Measurements from ENCODE around the gene ZNF862. TPM values are rescaled to one million over a fixed set of nuclear protein-coding genes. Genes with fewer than 3 reads are reported as not detected.

ZNF862 gene
- total RNA-seq, 2 experiments from 2014 or later: 44.1 to 45.6 TPM

- DNase-seq (no peak), ATAC-seq (ENCODE audit: low read depth) (no peak)
- Mint-ChIP-seq H3K27me3 (no peaks in the 10 kb centered on the region), H3K9me3 (no peaks in the 10 kb centered on the region), H3K4me3 (no peak overlapping the region), H3K36me3 (no peaks in the 10 kb centered on the region), H3K27ac (no peak overlapping the region), H3K4me1 (no peaks in the 10 kb centered on the region)
- POLR2A ChIA-PET: no interaction called here
These were observed 37.1 kb upstream of the ZNF862 start for GRCh38 chr7:149801002-149801566.

GRCh38 chr7:149801816-149802215, 36.4 kb upstream of the ZNF862 start:
- Mint-ChIP-seq H3K36me3 (no peaks in the 10 kb centered on the region), H3K4me1 (no peaks in the 10 kb centered on the region), H3K9me3 (no peaks in the 10 kb centered on the region), H3K4me3 (no peak overlapping the region), H3K27me3 (no peaks in the 10 kb centered on the region), H3K27ac (no peak overlapping the region)
- ATAC-seq (ENCODE audit: low read depth) (no peak), DNase-seq (no peak)
- POLR2A ChIA-PET: no interaction called here

DNA sequence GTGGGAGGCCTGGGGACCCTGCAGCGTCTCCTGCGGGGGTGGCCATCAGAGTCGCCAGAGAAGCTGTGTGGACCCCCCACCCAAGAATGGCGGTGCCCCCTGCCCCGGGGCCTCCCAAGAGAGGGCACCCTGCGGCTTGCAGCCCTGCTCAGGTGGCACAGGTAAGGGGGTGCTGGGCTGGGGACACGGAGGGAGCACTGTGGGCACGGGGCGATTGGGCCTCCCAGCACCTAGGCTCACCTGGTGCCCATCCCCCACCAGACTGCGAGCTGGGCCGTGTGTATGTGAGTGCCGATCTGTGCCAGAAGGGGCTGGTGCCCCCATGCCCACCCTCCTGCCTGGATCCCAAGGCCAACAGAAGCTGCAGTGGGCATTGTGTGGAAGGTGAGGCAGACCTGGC, 35.2 kb upstream of the ZNF862 start:
- H3K4me3 Mint-ChIP-seq: no peak overlapping the region
- H3K9me3 Mint-ChIP-seq: no peaks in the 10 kb centered on the region
- no peak for DNase-seq
- no peak overlapping the region for H3K27ac Mint-ChIP-seq
- POLR2A ChIA-PET: no interaction called here
- ATAC-seq (ENCODE audit: low read depth): no peak
- peaks cover 1% of the 10 kb centered on the region for H3K27me3 Mint-ChIP-seq
- H3K36me3 Mint-ChIP-seq: no peaks in the 10 kb centered on the region
- no peaks in the 10 kb centered on the region for H3K4me1 Mint-ChIP-seq

- DNase-seq: no peak
These were observed 34.6 kb upstream of the ZNF862 start for GRCh38 chr7:149803551-149804074.

GRCh38 chr7:149804106-149804505, 34.1 kb upstream of the ZNF862 start:
- POLR2A ChIA-PET: no interaction called here
- ATAC-seq (ENCODE audit: low read depth) (no peak), DNase-seq (no peak)
- no peak overlapping the region for H3K4me3 Mint-ChIP-seq
- H3K9me3 Mint-ChIP-seq: no peaks in the 10 kb centered on the region
- H3K27me3 Mint-ChIP-seq: peaks cover 1% of the 10 kb centered on the region
- H3K36me3 Mint-ChIP-seq: no peaks in the 10 kb centered on the region
- no peak overlapping the region for H3K27ac Mint-ChIP-seq
- no peaks in the 10 kb centered on the region for H3K4me1 Mint-ChIP-seq

More at GRCh38 chr7:149803551-149804074, 34.6 kb upstream of the ZNF862 start:
- no peak overlapping the region for H3K4me3 Mint-ChIP-seq
- no peaks in the 10 kb centered on the region for H3K4me1 Mint-ChIP-seq
- ATAC-seq (ENCODE audit: low read depth): no peak
- H3K9me3 Mint-ChIP-seq: no peaks in the 10 kb centered on the region
- no peaks in the 10 kb centered on the region for H3K36me3 Mint-ChIP-seq
- POLR2A ChIA-PET: no interaction called here
- no peak overlapping the region for H3K27ac Mint-ChIP-seq
- peaks cover 1% of the 10 kb centered on the region for H3K27me3 Mint-ChIP-seq

GRCh38 chr7:149806726-149807125, 31.4 kb upstream of the ZNF862 start:
- Mint-ChIP-seq H3K9me3 (no peaks in the 10 kb centered on the region), H3K27me3 (peaks cover 1% of the 10 kb centered on the region), H3K27ac (no peak overlapping the region), H3K36me3 (no peaks in the 10 kb centered on the region), H3K4me3 (no peak overlapping the region), H3K4me1 (no peaks in the 10 kb centered on the region)
- ATAC-seq (ENCODE audit: low read depth) (no peak), DNase-seq (no peak)
- POLR2A ChIA-PET: interaction anchor here (0.8 kb wide), 1 partner anchor 63 kb away, joined by 3 read pairs; no protein-coding TSS in a partner anchor

DNA sequence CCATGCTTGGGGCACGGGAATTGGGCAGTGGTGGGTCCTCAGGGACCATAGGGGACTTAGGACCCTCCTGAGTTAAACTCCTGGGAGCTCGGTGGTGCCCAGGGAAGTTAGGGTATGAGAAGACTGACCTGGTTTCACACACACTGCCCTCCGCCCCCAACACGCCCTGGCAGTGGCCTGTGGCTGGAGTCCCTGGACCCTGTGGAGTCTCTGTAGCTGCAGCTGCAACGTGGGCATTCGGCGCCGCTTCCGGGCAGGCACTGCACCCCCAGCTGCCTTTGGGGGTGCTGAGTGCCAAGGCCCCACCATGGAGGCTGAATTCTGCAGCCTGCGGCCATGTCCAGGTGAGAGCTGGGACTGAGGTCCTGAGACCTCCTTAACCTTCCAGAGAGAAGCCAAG, 29.9 kb upstream of the ZNF862 start:
- ATAC-seq (ENCODE audit: low read depth): no peak
- H3K4me3 Mint-ChIP-seq: no peak overlapping the region
- POLR2A ChIA-PET: no interaction called here
- no peak overlapping the region for H3K27ac Mint-ChIP-seq
- H3K36me3 Mint-ChIP-seq: no peaks in the 10 kb centered on the region
- no peak for DNase-seq
- peaks cover 1% of the 10 kb centered on the region for H3K27me3 Mint-ChIP-seq
- H3K9me3 Mint-ChIP-seq: no peaks in the 10 kb centered on the region
- no peaks in the 10 kb centered on the region for H3K4me1 Mint-ChIP-seq

- ATAC-seq (ENCODE audit: low read depth) (no peak), DNase-seq (no peak)
- Mint-ChIP-seq H3K4me1 (no peaks in the 10 kb centered on the region), H3K27me3 (peaks cover 1% of the 10 kb centered on the region), H3K9me3 (no peaks in the 10 kb centered on the region), H3K27ac (no peak overlapping the region), H3K4me3 (no peak overlapping the region), H3K36me3 (no peaks in the 10 kb centered on the region)
- POLR2A ChIA-PET: no interaction called here
These were observed 29.0 kb upstream of the ZNF862 start for GRCh38 chr7:149809215-149809614.

DNA sequence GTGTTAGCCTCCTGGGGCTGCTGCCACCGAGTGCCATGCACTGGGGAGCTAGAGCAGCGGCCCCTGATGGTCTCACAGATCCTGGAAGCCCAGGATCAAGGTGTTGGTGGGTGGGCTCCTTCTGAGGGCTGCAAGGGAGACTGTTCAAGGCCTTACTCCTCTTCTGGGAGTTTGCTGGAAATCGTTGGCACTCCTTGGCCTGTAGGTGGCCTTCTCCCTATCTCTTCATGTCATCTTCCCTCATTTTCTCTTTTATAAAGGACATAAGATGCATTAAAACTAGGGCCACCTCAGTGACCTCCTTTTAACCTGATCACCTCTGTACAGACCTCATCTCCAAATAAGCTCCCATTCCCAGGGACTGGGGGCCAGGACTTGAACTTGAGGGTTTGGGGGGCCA, 27.0 kb upstream of the ZNF862 start:
- no peak for DNase-seq
- no peaks in the 10 kb centered on the region for H3K4me1 Mint-ChIP-seq
- H3K27me3 Mint-ChIP-seq: peaks cover 1% of the 10 kb centered on the region
- POLR2A ChIA-PET: no interaction called here
- no peak overlapping the region for H3K27ac Mint-ChIP-seq
- no peaks in the 10 kb centered on the region for H3K9me3 Mint-ChIP-seq
- no peaks in the 10 kb centered on the region for H3K36me3 Mint-ChIP-seq
- no peak overlapping the region for H3K4me3 Mint-ChIP-seq
- ATAC-seq (ENCODE audit: low read depth): no peak

DNA sequence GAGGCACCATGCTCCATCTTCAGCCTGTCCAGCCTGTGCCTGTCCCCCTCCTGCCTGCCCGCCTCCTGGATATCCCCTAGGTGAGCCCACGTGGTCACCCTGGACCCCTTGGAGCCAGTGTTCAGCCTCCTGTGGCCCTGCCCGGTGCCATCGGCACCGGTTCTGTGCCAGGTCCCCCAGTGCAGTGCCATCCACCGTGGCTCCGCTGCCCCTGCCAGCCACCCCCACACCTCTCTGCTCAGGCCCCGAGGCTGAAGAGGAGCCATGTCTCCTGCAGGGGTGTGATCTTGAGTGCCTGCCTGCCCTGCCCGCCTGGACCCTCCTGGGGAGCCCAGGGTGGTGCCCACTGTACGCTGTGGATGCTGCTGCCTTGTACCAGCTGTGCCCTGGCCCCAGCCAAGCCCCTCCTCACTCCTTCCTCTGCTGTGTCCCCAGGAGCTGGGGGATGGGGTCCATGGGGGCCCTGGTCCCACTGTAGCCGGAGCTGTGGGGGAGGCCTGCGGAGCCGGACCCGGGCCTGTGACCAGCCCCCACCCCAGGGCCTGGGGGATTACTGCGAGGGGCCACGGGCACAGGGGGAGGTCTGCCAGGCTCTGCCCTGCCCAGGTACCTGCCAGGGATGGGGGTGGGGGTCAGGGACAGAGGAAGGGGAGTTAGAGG, 26.2 kb upstream of the ZNF862 start:
- no peak overlapping the region for H3K4me3 Mint-ChIP-seq
- DNase-seq: no peak
- POLR2A ChIA-PET: no interaction called here

GRCh38 chr7:149813254-149814035, 24.7 kb upstream of the ZNF862 start:
- Mint-ChIP-seq H3K9me3 (no peaks in the 10 kb centered on the region), H3K4me3 (no peak overlapping the region), H3K4me1 (no peaks in the 10 kb centered on the region), H3K27ac (no peak overlapping the region), H3K36me3 (no peaks in the 10 kb centered on the region), H3K27me3 (no peaks in the 10 kb centered on the region)
- no peak for DNase-seq
- POLR2A ChIA-PET: no interaction called here
- no peak for ATAC-seq (ENCODE audit: low read depth)

More for the DNA sequence above, 26.2 kb upstream of the ZNF862 start:
- Mint-ChIP-seq H3K36me3 (no peaks in the 10 kb centered on the region), H3K27me3 (peaks cover 1% of the 10 kb centered on the region), H3K4me1 (no peaks in the 10 kb centered on the region), H3K27ac (no peak overlapping the region), H3K9me3 (no peaks in the 10 kb centered on the region)
- ATAC-seq (ENCODE audit: low read depth): no peak

DNA sequence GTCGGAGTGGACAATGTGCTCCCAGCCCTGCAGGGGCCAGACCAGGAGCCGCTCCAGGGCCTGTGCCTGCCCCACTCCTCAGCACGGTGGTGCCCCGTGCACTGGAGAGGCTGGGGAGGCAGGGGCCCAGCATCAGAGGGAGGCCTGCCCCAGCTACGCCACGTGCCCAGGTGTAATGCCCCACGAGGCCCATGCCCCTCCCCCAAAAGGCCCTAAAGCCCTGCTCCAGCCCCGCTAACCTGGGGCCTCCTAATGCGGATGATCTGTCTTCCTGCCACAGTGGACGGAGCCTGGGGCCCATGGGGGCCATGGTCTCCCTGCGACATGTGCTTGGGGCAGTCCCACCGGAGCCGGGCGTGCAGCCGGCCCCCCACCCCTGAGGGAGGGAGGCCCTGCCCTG, 23.7 kb upstream of the ZNF862 start:
- POLR2A ChIA-PET: no interaction called here
- DNase-seq (no peak), ATAC-seq (ENCODE audit: low read depth) (no peak)
- Mint-ChIP-seq H3K9me3 (no peaks in the 10 kb centered on the region), H3K4me3 (no peak overlapping the region), H3K27me3 (no peaks in the 10 kb centered on the region), H3K4me1 (no peaks in the 10 kb centered on the region), H3K27ac (no peak overlapping the region), H3K36me3 (no peaks in the 10 kb centered on the region)

GRCh38 chr7:149815121-149815520, 23.1 kb upstream of the ZNF862 start:
- H3K4me1 Mint-ChIP-seq: no peaks in the 10 kb centered on the region
- H3K27me3 Mint-ChIP-seq: no peaks in the 10 kb centered on the region
- no peak overlapping the region for H3K4me3 Mint-ChIP-seq
- no peak for ATAC-seq (ENCODE audit: low read depth)
- POLR2A ChIA-PET: no interaction called here
- DNase-seq: no peak
- H3K27ac Mint-ChIP-seq: no peak overlapping the region
- no peaks in the 10 kb centered on the region for H3K9me3 Mint-ChIP-seq
- no peaks in the 10 kb centered on the region for H3K36me3 Mint-ChIP-seq

Measured in activated naive CD8-positive, alpha-beta T cell treated with anti-CD3 and anti-CD28 coated beads, Interleukin-2, amount 10 ng/mL, durations not matched to agents 7 days and 5 days (primary cell).